Measurements from ENCODE around the gene ST3GAL5.

The ST3GAL5 gene

GRCh38 chr2:85888684-85889626 is at the start of gene ST3GAL5:
TSS of gene ST3GAL5 (minus strand) at chr2:85888990. CDS start at chr2:85888905, 85 bp downstream.
- peak; percentile 93 to 99 (median 97) for DNase-seq

DNA sequence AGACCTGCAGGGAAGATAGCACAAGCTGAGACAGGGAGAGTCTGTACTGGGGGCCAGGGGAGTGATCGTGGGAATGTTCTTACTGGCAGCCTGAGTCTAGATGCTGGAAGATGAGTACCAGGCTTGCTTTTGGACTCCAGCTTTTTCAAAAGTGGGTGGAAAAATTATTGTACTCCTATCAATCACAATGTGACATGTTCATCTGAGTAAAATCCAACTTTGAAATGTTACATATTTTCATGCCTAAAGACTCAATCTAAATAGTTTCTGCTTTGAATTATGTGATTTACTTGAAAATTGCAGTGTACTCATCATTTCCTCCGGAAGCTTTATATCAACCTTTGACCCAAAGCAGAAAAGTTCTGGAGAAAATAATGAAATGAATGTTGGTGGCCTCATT is 49.7 kb upstream of the ST3GAL5 start:
- no peak for DNase-seq

DNA sequence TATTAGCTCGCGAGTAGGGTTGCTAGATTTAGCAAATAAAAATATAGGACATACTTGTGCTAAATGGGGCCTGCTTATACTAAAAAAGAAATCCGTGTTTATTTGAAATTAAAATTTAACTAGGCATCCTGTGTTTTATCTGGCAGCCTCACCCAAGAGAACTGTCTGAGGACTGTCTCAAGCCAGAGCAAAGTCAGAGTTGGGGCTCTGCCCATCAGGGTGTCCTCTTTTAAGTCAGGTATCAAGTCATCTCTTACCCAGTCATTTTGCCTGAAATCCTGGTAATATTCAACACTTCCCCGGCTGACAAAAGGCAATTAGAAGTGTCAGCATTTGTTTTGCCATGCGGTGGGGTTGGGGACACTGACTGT is 48.3 kb upstream of the ST3GAL5 start:
- DNase-seq = no peak

- DNase-seq = no peak
Observed at GRCh38 chr2:85936421-85937068, 47.8 kb upstream of the ST3GAL5 start.

DNA sequence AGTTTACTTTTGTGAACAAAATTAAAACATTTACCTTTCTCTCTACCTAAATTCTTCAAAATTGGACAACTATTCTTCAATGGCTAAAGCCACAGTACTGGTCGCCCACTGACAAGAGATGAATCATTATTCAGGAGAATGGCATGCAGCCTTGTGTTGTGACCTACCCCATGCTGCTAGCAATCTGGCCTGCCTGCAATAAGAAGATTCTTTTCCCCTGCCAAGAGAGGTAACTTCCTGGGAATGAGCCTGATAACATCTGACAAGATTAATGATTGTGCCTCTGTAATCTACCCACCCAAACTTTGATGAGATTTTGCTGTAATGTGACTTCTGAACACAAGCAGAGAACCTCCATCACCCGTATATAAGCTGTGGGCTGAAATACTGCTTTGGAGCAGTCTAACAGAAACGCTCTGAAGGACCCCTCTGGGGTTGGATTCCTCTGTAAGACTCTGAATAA is 47.0 kb upstream of the ST3GAL5 start:
- DNase-seq = no peak

DNA sequence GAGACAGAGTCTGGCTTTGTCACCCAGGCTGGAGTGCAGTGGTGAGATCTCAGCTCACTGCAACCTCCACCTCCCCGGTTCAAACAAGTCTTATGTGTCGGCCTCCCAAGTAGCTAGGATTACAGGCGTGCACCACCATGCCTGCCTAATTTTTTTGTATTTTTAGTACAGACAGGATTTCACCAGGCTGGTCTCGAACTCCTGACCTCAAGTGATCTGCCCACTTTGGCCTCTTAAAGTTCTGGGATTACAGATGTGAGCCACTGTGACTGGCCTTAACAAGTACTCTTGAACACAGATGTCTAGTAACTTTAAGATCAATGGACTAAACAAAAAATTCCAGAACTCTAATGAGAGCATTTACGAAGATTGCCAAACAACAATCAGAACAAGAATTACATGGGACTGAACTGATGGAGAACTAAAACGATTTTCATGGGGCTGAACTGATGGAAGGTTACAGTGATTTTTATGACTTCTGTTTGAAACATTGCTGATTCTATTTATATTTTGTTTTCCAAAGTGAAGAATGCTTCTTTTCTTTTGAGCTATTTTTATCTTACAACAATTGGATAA is 46.5 kb upstream of the ST3GAL5 start:
- no peak for DNase-seq

DNA sequence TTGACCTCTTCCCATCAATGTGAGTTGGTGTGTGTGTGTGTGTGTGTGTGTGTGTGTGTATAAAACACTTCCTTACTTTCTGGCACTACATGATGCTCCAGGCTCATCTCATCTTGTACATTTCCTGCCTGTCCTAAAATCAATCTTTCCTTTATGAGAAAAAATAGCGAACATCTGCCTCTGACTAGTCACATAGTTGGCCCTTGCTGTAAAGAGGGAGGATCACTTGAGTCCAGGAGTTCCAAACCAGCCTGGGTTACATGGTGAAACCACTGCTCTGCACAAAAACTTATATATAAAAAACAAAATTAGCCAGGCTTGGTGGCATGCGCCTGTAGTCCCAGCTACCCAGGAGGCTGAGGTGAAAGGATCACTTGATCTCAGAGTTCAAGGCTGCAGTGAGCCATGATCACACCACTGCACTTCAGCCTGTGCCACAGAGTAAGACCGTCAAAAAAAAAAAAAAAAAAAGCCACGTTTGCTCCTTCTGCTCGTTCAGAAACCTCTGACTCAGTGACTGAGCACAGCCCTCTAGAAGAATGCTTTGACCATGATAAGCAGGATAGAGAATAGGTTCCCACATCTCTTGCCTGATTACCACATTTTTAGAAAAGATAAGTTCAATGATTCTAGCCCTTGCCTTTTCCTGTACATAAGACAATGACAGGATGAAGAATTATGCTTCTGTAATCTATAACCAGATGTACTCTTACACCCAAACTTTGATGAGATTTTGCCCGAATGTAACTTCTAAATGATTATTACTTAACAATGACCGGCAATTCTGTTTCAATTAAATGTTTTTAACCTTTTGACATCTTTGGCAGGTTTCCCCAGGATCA is 45.2 kb upstream of the ST3GAL5 start:
- DNase-seq = peak; percentile 40 to 62 (median 55)

GRCh38 chr2:85931151-85931550 is 42.4 kb upstream of the ST3GAL5 start:
- peak in 2 of 3 donors; percentile 27 to 31 for DNase-seq

GRCh38 chr2:85930129-85931124 is 41.6 kb upstream of the ST3GAL5 start:
- DNase-seq = no peak

DNA sequence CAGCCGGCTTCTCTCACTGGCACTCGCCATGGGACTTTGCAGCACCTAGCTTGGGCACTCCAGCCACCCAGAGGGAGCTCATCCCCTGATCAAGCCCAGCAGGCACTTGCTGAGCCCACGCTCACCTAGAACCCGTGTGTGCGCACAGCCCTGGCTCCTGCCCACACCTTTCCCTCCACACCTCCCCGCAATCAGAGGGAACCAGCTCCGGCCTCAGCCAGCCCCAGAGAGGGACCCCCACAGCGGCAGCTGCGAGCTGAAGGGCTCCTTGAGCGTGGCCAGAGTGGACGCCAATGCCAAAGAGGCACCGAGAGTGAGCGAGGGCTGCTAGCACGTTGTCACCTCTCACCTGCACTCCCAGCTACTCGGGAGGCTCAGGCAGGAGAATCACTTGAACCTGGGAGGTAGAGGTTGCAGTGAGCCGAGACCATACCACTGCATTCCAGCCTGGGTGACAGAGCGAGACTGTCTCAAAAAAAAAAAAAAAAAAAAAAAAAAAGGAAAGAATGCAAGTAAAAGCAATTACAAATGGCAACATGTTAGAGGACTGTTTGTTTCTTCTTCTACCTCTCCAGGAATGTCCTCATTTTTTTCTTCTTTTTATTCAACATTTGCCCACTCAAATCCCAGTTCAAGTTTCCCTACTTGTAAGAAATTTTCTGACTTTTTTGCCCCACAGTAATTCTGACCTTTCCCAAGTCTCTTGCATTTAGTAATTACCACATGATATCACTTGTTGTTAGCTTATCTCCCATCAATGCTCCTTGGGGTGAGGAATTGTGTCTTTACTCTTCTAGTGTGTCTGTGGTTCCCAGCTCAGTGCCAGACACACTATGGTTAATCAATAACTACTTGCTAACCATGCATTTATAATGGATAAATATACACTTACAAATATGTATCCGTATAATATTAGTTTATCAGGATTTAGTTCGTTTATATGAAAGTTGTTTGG is 40.6 kb upstream of the ST3GAL5 start:
- DNase-seq = no peak

DNA sequence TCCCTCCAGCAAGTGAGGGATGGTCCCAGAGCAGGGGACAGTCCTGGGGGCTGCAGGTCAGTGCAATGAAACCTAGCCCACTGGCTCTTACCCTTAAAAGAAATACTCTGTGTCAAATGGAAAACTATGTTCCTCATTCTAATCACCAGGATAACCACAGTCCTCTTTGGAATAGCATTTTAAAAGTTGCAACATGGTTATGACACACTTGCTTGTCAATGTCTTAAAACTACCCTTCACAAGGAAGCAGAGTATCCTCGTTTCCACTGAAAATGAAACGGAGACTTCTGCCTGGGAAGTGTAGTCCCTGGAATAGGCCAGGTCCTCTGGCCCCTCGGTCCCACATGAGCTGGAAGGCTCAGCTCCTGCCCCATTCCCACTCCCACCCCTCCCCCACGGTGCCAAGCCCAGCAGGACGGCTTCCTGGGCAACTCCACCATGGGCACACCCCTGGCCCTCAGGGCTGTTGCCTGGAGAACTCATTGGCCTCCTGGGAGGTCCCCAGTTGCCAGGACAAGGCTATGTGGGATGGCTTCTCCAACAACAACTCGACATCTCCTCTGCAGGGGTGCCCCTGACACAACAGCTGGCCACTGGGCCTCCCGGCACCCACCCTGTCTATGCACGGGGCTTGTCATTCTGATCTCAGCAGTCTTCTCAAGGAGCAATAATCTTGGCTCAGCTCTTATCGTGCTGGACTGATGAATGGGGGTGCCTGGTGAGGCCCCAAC is 38.3 kb upstream of the ST3GAL5 start:
- DNase-seq = peak; percentile 35 to 63 (median 62)

DNA sequence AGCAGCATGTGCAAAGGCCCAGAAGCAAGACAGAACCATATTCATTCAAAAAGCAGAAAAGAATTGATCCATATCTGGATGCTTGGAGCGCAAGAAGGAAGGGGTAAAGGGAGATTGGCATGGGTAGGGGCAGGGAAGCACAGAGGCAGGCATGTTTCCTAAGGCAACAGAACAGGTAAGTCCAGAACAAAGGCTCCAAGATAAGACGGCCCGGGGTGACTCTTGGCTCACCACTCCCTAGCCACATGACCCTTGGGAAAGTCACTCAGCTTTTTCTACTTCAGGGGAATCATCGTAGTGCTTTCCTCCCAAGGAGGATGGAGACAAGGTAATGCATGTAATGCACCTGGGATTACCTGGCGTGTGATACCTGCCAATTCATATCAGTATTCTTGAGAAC is 37.7 kb upstream of the ST3GAL5 start:
- no peak for DNase-seq

DNA sequence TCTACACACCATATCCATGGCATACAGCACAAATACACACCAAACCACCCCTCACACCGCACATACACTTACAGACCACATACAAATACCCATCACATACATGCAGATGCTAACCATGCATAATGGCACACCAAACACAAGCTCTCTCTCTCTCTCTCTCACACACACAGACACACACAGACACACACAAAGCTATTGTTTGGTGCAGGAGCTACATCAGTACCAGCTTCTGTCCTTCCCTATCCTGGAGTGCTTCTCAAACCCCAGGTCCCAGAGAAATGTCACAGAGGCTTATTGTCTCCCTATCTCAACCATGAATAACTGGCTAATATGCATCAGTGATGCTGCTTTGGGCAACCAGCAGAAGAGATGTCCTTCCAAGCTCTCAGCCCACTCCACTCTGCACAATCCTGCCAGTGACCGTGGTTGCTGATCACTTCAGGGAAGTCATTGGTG is 36.5 kb upstream of the ST3GAL5 start:
- no peak for DNase-seq

DNA sequence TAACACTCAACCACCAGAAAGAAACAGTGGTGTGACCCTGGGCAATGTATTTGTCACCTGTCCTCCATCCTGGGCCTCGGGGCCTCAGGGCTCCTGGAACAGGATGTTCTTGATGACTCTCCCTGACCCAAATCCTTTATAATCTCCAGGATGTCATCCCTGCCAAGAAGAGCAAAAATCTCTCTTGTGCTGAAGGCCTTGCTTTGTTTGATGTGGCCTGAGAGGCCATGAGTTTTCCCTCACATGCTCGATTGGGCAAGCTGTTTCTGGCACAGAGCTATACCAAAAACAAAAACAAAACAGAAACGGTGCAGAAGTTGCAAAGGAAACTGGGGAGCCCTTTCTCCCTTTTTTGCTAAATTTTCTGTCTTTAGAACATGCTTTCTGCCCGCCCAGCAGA is 35.7 kb upstream of the ST3GAL5 start:
- peak in 2 of 3 donors; percentile 40 to 50 for DNase-seq

- no peak for DNase-seq
Observed at GRCh38 chr2:85922199-85922598, 33.4 kb upstream of the ST3GAL5 start.

GRCh38 chr2:85921659-85922058 is 32.9 kb upstream of the ST3GAL5 start:
- no peak for DNase-seq

DNA sequence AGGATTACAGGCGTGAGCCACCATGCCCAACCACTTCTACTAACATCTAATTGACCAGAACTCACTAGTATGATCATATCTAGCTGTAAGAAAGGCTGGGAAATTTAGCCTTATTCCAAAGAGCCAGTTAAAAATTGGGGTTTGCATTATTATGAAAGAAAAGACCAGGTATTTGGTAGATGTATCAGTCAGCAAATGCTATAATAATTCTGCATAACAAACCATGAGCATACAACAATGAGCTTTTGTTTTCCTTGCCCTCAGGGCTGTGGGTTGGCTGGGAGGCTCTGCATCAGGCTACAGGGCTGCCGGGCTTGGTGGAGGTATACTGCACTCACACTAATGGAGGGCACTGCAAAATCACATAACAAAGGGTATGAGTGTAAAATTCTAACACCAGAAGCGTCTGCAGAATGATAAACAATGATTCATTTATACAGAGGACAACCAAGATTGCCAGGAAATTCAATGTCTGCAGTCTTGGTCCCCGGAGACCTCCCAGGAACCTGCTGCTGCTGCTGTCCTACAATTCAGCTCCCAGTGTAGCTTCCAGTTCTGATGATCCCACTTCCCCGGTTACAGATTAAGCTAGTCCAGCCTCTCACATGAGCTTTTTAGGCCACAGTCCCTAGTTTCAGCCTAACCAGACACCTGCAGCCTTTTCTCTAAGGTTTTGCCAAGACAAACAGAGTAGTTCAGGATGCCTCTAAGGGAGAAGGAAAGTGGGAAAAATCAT is 32.2 kb upstream of the ST3GAL5 start:
- DNase-seq = no peak
